Activated T-helper 1 cell treated with Interleukin-2 at 50 U/mL for 16 hours (primary cell): ENCODE results near the gene FXN.
"Not testable (repeated sequence)": the region's sequence is repeated elsewhere in the genome, so short reads cannot be mapped to it uniquely, and the experiment has no call there.

ENCODE experiments used
- DNase-seq: peaks from one replicate; pipeline ENCODE4 v3.0.0-alpha.2; 2020; ENCODE audit warnings: low read depth

Gene FXN

GRCh38 chr9:69104830-69105527, 69.4 kb downstream of the FXN start:
- no peak for DNase-seq

GRCh38 chr9:69107771-69108170, 72.2 kb downstream of the FXN start:
- no peak for DNase-seq

- DNase-seq = not testable (repeated sequence)
Observed at GRCh38 chr9:69108706-69109105, 73.2 kb downstream of the FXN start.

GRCh38 chr9:69109152-69109551, 73.6 kb downstream of the FXN start:
- DNase-seq = no peak

- DNase-seq = not testable (repeated sequence)
Observed at GRCh38 chr9:69112646-69113045, 77.1 kb downstream of the FXN start.

- no peak for DNase-seq
Observed at GRCh38 chr9:69115621-69116020, 80.1 kb downstream of the FXN start.

- no peak for DNase-seq
Observed at GRCh38 chr9:69118656-69119055, 83.1 kb downstream of the FXN start.

- DNase-seq = no peak
Observed at GRCh38 chr9:69120380-69121154, 85.0 kb downstream of the FXN start.

- no peak for DNase-seq
Observed at GRCh38 chr9:69121155-69122081, 85.9 kb downstream of the FXN start.

- DNase-seq = no peak
Observed at GRCh38 chr9:69122082-69122548, 86.6 kb downstream of the FXN start.

GRCh38 chr9:69122549-69123141, 87.1 kb downstream of the FXN start:
- no peak for DNase-seq

- DNase-seq = no peak
Observed at GRCh38 chr9:69130456-69131441, 95.2 kb downstream of the FXN start.

- no peak for DNase-seq
Observed at GRCh38 chr9:69131682-69132081, 96.1 kb downstream of the FXN start.

GRCh38 chr9:69132361-69132760, 96.8 kb downstream of the FXN start:
- DNase-seq = no peak

- no peak for DNase-seq
Observed at GRCh38 chr9:69134412-69134811, 98.9 kb downstream of the FXN start.

- no peak for DNase-seq
Observed at GRCh38 chr9:69136185-69136584, 100.6 kb downstream of the FXN start.

GRCh38 chr9:69136779-69137178, 101.2 kb downstream of the FXN start:
- DNase-seq = no peak

- no peak for DNase-seq
Observed at GRCh38 chr9:69137311-69137710, 101.8 kb downstream of the FXN start.

GRCh38 chr9:69139596-69139995, 104.0 kb downstream of the FXN start:
- DNase-seq = no peak

- DNase-seq = no peak
Observed at GRCh38 chr9:69140123-69140735, 104.7 kb downstream of the FXN start.
